ENCODE data around the gene PAM16. TPM values are rescaled to one million over a fixed set of nuclear protein-coding genes. Genes with fewer than 3 reads are reported as not detected.

Gene PAM16
- total and polyA plus RNA-seq, 4 donors = 14.0 to 70.5 (median 29.6) TPM

DNA sequence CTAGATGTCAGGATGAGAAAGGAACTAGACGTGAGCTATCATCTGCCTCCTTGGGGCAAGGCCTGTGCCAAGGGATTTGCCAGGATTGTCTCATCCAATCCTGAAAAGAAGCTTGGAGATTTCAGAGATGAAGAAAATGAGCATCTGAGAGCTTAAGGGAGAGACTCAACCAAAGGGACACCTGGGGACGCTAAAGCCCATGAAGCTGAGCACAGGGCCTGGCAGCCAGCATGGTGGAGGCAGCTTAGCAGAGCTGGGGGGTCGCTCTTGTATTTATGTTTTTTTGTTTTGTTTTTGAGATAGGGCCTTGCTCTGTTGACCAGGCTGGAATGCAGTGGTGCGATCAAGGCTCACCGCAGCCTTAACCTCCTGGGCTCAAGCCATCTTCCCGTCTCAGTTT is 53.6 kb downstream of the PAM16 start:
- H3K9ac ChIP-seq (ENCODE audit: low read depth in 1 of 2, low read length in 2 of 2) = no peak overlapping the region
- WGBS = 93% methylated on average over 6 of the region's 6 CpGs
- H3K9me3 ChIP-seq (ENCODE audit: control insufficient read depth in 4 of 4, low read length in 3 of 4) = no peaks in the 10 kb centered on the region
- H3K4me3 ChIP-seq (ENCODE audit: low read depth in 1 of 3, low read length in 3 of 3) = no peak overlapping the region
- TF ChIP-seq, protein P1, sequence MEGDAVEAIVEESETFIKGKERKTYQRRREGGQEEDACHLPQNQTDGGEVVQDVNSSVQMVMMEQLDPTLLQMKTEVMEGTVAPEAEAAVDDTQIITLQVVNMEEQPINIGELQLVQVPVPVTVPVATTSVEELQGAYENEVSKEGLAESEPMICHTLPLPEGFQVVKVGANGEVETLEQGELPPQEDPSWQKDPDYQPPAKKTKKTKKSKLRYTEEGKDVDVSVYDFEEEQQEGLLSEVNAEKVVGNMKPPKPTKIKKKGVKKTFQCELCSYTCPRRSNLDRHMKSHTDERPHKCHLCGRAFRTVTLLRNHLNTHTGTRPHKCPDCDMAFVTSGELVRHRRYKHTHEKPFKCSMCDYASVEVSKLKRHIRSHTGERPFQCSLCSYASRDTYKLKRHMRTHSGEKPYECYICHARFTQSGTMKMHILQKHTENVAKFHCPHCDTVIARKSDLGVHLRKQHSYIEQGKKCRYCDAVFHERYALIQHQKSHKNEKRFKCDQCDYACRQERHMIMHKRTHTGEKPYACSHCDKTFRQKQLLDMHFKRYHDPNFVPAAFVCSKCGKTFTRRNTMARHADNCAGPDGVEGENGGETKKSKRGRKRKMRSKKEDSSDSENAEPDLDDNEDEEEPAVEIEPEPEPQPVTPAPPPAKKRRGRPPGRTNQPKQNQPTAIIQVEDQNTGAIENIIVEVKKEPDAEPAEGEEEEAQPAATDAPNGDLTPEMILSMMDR (IDR thresholded peaks at IDR 0.05; ENCODE audit: low read depth, low read length, missing input control) = no peak
- TF ChIP-seq, protein P2, sequence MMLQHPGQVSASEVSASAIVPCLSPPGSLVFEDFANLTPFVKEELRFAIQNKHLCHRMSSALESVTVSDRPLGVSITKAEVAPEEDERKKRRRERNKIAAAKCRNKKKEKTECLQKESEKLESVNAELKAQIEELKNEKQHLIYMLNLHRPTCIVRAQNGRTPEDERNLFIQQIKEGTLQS (IDR thresholded peaks at IDR 0.05) = no peak
- no peaks in the 10 kb centered on the region for H3K36me3 ChIP-seq (ENCODE audit: control insufficient read depth in 4 of 4, insufficient read depth in 3 of 4, low read depth in 1 of 4, low read length in 3 of 4)
- H3K27me3 ChIP-seq (ENCODE audit: control insufficient read depth in 4 of 4, insufficient read depth in 4 of 4, low read length in 3 of 4) = no peaks in the 10 kb centered on the region
- H3K27ac ChIP-seq (ENCODE audit: low read depth in 1 of 2, low read length in 2 of 2) = no peak overlapping the region
- no peak for DNase-seq (ENCODE audit: low spot score)
- H3K4me1 ChIP-seq (ENCODE audit: control insufficient read depth in 4 of 4, insufficient read depth in 4 of 4, low read length in 3 of 4) = no peaks in the 10 kb centered on the region

DNA sequence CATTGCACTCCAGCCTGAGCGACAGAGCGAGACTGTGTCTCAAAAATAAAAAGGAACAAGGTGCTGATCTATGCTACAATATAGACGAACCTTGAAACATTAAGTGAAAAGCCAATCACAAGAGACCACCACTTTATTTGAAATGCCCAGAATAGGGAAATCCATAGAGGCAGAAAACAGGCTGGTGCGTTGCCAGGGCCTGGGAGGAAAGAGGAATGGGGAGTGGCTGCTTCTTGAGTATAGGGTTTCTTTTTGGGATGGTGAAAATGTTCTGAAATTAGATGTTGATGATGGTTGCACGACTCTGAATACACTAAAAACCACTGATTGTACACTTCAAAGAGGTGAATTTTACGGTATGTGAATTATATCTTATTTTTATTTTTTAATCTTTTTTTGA is 55.5 kb downstream of the PAM16 start:
- WGBS = 89% methylated on average over 6 of the region's 6 CpGs
- H3K9me3 ChIP-seq (ENCODE audit: control insufficient read depth in 4 of 4, low read length in 3 of 4) = no peaks in the 10 kb centered on the region
- no peak overlapping the region for H3K9ac ChIP-seq (ENCODE audit: low read depth in 1 of 2, low read length in 2 of 2)
- no peaks in the 10 kb centered on the region for H3K27me3 ChIP-seq (ENCODE audit: control insufficient read depth in 4 of 4, insufficient read depth in 4 of 4, low read length in 3 of 4)
- H3K4me3 ChIP-seq (ENCODE audit: low read depth in 1 of 3, low read length in 3 of 3) = no peak overlapping the region
- DNase-seq (ENCODE audit: low spot score) = no peak
- no peak overlapping the region for H3K27ac ChIP-seq (ENCODE audit: low read depth in 1 of 2, low read length in 2 of 2)
- TF ChIP-seq JUND (IDR thresholded peaks at IDR 0.05) = no peak
- no peak for TF ChIP-seq EGR1 (IDR thresholded peaks at IDR 0.05; ENCODE audit: low read depth in 2 of 2)
- no peak for TF ChIP-seq FOXA1 (IDR thresholded peaks at IDR 0.05)
- H3K4me1 ChIP-seq (ENCODE audit: control insufficient read depth in 4 of 4, insufficient read depth in 4 of 4, low read length in 3 of 4) = peaks cover 0 to 1% (median 0%) of the 10 kb centered on the region in 4 donors
- no peaks in the 10 kb centered on the region for H3K36me3 ChIP-seq (ENCODE audit: control insufficient read depth in 4 of 4, insufficient read depth in 3 of 4, low read depth in 1 of 4, low read length in 3 of 4)

DNA sequence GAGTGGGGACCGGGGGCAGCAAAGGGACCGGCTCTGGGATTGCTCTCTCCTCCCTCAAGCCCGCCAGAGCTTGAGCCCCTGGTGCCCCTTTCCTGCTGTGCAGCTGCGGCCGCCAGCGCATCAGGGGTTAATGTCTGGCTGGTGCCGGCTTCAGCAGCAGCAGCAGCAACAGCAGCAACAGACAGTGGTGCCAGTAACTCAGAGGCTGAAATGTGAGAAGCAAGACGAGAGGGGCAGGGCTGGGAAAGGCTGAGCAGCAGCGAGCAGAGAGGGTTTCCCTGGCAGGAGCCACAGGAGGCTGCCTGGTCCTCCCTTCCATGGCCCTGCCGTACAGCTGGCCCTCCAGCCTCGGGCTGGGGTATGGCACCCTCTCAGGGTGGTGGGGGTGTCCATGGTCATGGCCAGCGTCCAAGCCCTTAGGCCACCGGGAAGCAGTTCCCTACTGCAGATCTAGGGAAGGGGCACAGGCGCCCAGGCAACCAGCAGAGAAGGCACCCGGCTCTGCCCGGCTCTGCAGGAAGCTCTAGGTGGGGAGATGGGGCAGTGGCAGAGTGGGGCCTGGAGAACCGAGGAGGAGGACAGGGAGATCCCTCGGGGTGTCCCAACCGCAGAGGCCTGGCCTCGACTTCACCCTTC is 57.2 kb downstream of the PAM16 start:
- H3K27ac ChIP-seq (ENCODE audit: low read depth in 1 of 2, low read length in 2 of 2) = no peak overlapping the region
- no peak overlapping the region for H3K9ac ChIP-seq (ENCODE audit: low read depth in 1 of 2, low read length in 2 of 2)
- 30% methylated on average over 20 of the region's 20 CpGs for WGBS
- no peaks in the 10 kb centered on the region for H3K9me3 ChIP-seq (ENCODE audit: control insufficient read depth in 4 of 4, low read length in 3 of 4)
- peaks cover 0 to 8% (median 0%) of the 10 kb centered on the region in 4 donors for H3K4me1 ChIP-seq (ENCODE audit: control insufficient read depth in 4 of 4, insufficient read depth in 4 of 4, low read length in 3 of 4)
- no peak overlapping the region for H3K4me3 ChIP-seq (ENCODE audit: low read depth in 1 of 3, low read length in 3 of 3)
- H3K27me3 ChIP-seq (ENCODE audit: control insufficient read depth in 4 of 4, insufficient read depth in 4 of 4, low read length in 3 of 4) = no peaks in the 10 kb centered on the region
- H3K36me3 ChIP-seq (ENCODE audit: control insufficient read depth in 4 of 4, insufficient read depth in 3 of 4, low read depth in 1 of 4, low read length in 3 of 4) = no peaks in the 10 kb centered on the region
- TF ChIP-seq RAD21 (IDR thresholded peaks at IDR 0.05) (peak in 1 of 2 donors; percentile 23), SP1 (IDR thresholded peaks at IDR 0.05) (no peak)
- DNase-seq (ENCODE audit: low spot score) = no peak

DNA sequence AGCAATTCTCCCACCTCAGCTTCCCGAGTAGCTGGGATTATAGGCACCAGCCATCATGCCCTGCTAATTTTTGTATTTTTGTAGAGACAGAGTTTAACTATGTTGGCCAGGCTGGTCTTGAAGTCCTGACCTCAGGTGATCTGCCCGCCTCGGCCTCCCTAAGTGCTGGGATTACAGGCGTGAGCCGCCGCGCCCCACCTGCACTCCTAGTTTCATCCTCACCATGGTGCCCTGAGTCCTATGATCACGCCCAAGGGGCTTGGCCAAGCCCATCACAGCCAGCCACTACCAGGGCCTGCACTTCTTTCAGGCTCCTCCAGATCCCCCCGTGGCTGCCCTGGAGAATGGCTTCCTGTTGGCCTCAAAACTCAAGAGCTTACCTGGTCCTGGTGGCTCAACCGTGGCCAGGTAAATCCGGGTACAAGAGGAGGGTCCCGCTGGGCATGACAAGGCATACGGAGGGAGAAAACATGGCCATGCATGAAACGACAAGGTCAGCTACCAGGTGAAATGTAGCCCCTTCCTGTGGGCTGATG is 57.9 kb downstream of the PAM16 start:
- no peak for TF ChIP-seq SP1 (IDR thresholded peaks at IDR 0.05)
- no peak for TF ChIP-seq HNF4G (IDR thresholded peaks at IDR 0.05)
- TF ChIP-seq HNF4A (conservative IDR thresholded peaks at IDR 0.05) = no peak
- TF ChIP-seq JUND (IDR thresholded peaks at IDR 0.05) = no peak
- no peak for TF ChIP-seq RXRA (IDR thresholded peaks at IDR 0.05)
- TF ChIP-seq RAD21 (IDR thresholded peaks at IDR 0.05) = no peak
- no peak for TF ChIP-seq TAF1 (conservative IDR thresholded peaks at IDR 0.05)
- TF ChIP-seq NR2F2 (IDR thresholded peaks at IDR 0.05) = no peak
- TF ChIP-seq, protein P3, sequence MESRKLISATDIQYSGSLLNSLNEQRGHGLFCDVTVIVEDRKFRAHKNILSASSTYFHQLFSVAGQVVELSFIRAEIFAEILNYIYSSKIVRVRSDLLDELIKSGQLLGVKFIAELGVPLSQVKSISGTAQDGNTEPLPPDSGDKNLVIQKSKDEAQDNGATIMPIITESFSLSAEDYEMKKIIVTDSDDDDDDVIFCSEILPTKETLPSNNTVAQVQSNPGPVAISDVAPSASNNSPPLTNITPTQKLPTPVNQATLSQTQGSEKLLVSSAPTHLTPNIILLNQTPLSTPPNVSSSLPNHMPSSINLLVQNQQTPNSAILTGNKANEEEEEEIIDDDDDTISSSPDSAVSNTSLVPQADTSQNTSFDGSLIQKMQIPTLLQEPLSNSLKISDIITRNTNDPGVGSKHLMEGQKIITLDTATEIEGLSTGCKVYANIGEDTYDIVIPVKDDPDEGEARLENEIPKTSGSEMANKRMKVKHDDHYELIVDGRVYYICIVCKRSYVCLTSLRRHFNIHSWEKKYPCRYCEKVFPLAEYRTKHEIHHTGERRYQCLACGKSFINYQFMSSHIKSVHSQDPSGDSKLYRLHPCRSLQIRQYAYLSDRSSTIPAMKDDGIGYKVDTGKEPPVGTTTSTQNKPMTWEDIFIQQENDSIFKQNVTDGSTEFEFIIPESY (IDR thresholded peaks at IDR 0.05) = no peak
- TF ChIP-seq, protein P1 (IDR thresholded peaks at IDR 0.05; ENCODE audit: low read depth, low read length, missing input control) = no peak
- Histone ChIP-seq H3K9me3 (ENCODE audit: control insufficient read depth in 4 of 4, low read length in 3 of 4) (no peaks in the 10 kb centered on the region), H3K27me3 (ENCODE audit: control insufficient read depth in 4 of 4, insufficient read depth in 4 of 4, low read length in 3 of 4) (no peaks in the 10 kb centered on the region), H3K9ac (ENCODE audit: low read depth in 1 of 2, low read length in 2 of 2) (no peak overlapping the region), H3K4me1 (ENCODE audit: control insufficient read depth in 4 of 4, insufficient read depth in 4 of 4, low read length in 3 of 4) (peaks cover under 1 to 13% (median 5%) of the 10 kb centered on the region in 4 donors), H3K27ac (ENCODE audit: low read depth in 1 of 2, low read length in 2 of 2) (no peak overlapping the region), H3K4me3 (ENCODE audit: low read depth in 1 of 3, low read length in 3 of 3) (no peak overlapping the region), H3K36me3 (ENCODE audit: control insufficient read depth in 4 of 4, insufficient read depth in 3 of 4, low read depth in 1 of 4, low read length in 3 of 4) (no peaks in the 10 kb centered on the region)
- no peak for DNase-seq (ENCODE audit: low spot score)
- WGBS = 78% methylated on average over 14 of the region's 14 CpGs
